Thymus (tissue), 11 donors: ENCODE measurements around the gene HRCT1. TPM values are rescaled to one million over a fixed set of nuclear protein-coding genes. Genes with fewer than 3 reads are reported as not detected.
"Not testable (repeated sequence)": the region's sequence is repeated elsewhere in the genome, so short reads cannot be mapped to it uniquely, and the experiment has no call there.

Experiments
- DNase-seq, 9 donors: peaks; one replicate each; pipeline ENCODE4 v3.0.0-alpha.2; 2013; ENCODE audit warnings: low spot score in 9 of 9, low read depth in 6 of 9, missing footprints in 1 of 9
- H3K27ac ChIP-seq, 2 donors: one replicate each; pipeline ENCODE4 v1.5.1; 2013; ENCODE audit warnings: control low read depth in 1 of 2, low read depth in 1 of 2, low read length in 1 of 2, mild to moderate bottlenecking in 1 of 2, moderate library complexity in 1 of 2
- H3K27me3 ChIP-seq, 2 donors: one replicate each; pipeline ENCODE4 v1.5.1; 2013; ENCODE audit warnings: low read length in 1 of 2; ENCODE audit not compliant: control insufficient read depth in 2 of 2, insufficient read depth in 1 of 2
- H3K36me3 ChIP-seq, 2 donors: one replicate each; pipeline ENCODE4 v1.5.1; 2013; ENCODE audit warnings: low read length in 1 of 2, mild to moderate bottlenecking in 1 of 2, moderate library complexity in 1 of 2; ENCODE audit not compliant: control insufficient read depth in 2 of 2, insufficient read depth in 2 of 2
- H3K4me1 ChIP-seq, 2 donors: one replicate each; pipeline ENCODE4 v1.5.1; 2013; ENCODE audit warnings: low read length in 2 of 2; ENCODE audit not compliant: control insufficient read depth in 2 of 2, insufficient read depth in 2 of 2
- H3K4me3 ChIP-seq, 2 donors: one replicate each; pipeline ENCODE4 v1.5.1; 2013; ENCODE audit warnings: low read length in 2 of 2, control low read depth in 1 of 2, mild to moderate bottlenecking in 1 of 2
- H3K9me3 ChIP-seq, 2 donors: one replicate each; pipeline ENCODE4 v1.5.1; 2013; ENCODE audit warnings: low read length in 1 of 2, mild to moderate bottlenecking in 1 of 2; ENCODE audit not compliant: control insufficient read depth in 2 of 2, insufficient read depth in 1 of 2
- WGBS: extraction: QIAGEN DNeasy Blood & Tissue Kit; methylation state at CpG from one replicate; pipeline ENCODE4 v1.1.7; 2013; 5-methylcytosine and 5-hydroxymethylcytosine counted together
- polyA plus RNA-seq: library from polyadenylated mRNA; stranded (reverse); fragments of 200-250 nt; gene quantifications from one replicate; pipeline ENCODE4 v1.2.3, GENCODE V29; 2013
- total RNA-seq: library from RNA; stranded (reverse); fragments of 120-200 nt; gene quantifications from one replicate; pipeline ENCODE4 v1.2.4, GENCODE V29; 2013
- donor health status: healthy.

HRCT1 gene
- total and polyA plus RNA-seq, 2 donors: 0.14 to 6.1 TPM

GRCh38 chr9:35882996-35883395 lies 23.0 kb upstream of the HRCT1 start:
- DNase-seq: no peak
- Histone ChIP-seq H3K4me3 (no peak overlapping the region), H3K27me3 (peaks cover 0 to 3% of the 10 kb centered on the region in 2 donors), H3K27ac (no peak overlapping the region), H3K9me3 (no peaks in the 10 kb centered on the region), H3K36me3 (no peaks in the 10 kb centered on the region), H3K4me1 (no peaks in the 10 kb centered on the region)
- WGBS: 65% methylated on average over 3 of the region's 3 CpGs

DNA sequence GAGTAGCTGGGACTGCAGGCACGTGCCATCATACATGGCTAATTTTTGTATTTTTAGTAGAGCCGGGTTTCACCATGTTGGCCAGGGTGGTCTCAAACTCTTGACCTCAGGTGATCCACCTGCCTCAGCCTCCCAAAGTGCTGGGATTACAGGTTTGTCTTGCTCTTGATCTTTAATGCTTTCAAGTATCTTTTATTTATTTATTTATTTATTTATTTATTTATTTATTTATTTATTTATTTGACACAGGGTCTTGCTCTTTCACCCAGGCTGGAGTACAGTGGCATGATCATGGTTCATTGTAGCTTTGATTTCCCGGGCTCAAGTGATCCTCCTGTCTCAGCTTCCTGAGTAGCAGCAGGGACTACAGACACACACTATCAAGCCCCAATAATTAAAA lies 21.1 kb upstream of the HRCT1 start:
- not testable (repeated sequence) for H3K9me3 ChIP-seq, H3K4me1 ChIP-seq, H3K36me3 ChIP-seq, H3K27ac ChIP-seq, H3K27me3 ChIP-seq, H3K4me3 ChIP-seq, DNase-seq
- WGBS: 92% methylated on average over 3 of the region's 3 CpGs

DNA sequence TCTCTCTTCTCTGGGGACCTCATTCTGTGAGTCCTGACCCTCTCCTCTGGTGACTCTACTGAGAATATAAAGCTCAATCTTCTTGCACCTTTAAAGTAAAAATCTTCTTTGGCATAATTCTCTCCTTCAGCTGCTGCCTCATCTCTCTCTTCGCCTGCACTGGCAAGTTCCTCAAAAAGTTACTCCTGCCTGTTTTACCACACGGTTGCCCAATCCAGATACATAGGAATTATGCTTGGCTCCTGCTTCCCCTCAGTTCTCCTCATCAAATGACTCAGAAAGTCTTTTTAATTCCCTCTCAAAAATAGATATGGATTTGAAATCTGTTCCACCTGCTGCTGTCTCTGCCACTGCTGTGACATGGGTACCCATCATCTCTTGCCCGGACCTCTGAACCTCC lies 14.4 kb upstream of the HRCT1 start:
- 71% methylated on average over 3 of the region's 3 CpGs for WGBS
- Histone ChIP-seq H3K4me1 (peaks cover 0 to 5% of the 10 kb centered on the region in 2 donors), H3K9me3 (no peaks in the 10 kb centered on the region), H3K4me3 (no peak overlapping the region), H3K27me3 (peaks cover 0 to 15% of the 10 kb centered on the region in 2 donors), H3K27ac (no peak overlapping the region), H3K36me3 (no peaks in the 10 kb centered on the region)
- no peak for DNase-seq

GRCh38 chr9:35892051-35892450 lies 14.0 kb upstream of the HRCT1 start:
- peaks cover 0 to 15% of the 10 kb centered on the region in 2 donors for H3K27me3 ChIP-seq
- no peak overlapping the region for H3K4me3 ChIP-seq
- no peaks in the 10 kb centered on the region for H3K36me3 ChIP-seq
- WGBS: 100% methylated on average over 1 of the region's 1 CpG
- H3K4me1 ChIP-seq: peaks cover 0 to 5% of the 10 kb centered on the region in 2 donors
- DNase-seq: no peak
- H3K9me3 ChIP-seq: no peaks in the 10 kb centered on the region
- no peak overlapping the region for H3K27ac ChIP-seq

GRCh38 chr9:35896570-35896969 lies 9.4 kb upstream of the HRCT1 start:
- Histone ChIP-seq H3K9me3 (no peaks in the 10 kb centered on the region), H3K4me3 (no peak overlapping the region), H3K27ac (no peak overlapping the region), H3K36me3 (no peaks in the 10 kb centered on the region), H3K4me1 (peaks cover 0 to 5% of the 10 kb centered on the region in 2 donors), H3K27me3 (peaks cover 0 to 12% of the 10 kb centered on the region in 2 donors)
- no peak for DNase-seq
- over 99% methylated on average over 2 of the region's 2 CpGs for WGBS

DNA sequence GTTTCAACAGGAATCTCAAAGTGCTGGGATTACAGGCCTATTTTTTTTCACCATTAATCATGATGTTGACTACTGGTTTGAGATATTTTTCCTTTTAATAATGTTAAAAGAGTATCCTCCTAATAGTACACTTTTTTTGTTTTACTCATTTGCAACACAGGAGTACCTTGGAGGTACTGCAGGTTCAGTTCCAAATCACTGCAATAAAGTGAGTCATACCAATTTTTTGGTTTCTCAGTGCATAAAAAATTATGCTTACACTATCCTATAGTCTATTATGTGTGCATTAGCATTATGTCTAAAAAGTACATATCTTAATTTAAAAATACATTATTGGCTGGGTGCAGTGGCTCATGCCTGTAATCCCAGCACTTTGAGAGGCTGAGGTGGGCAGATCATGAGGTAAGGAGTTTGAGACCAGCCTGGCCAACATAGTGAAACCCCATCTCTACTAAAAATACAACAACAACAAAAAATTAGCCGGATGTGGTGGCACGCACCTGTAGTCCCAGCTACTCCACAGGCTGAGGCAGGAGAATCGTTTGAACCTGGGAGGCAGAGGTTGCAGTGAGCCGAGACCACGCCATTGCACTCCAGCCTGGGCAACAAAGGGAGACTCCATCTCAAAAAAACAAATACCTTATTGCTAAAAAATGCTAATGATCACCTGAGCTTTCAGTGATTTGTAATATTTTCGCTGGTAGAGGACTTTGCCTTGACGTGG lies 8.5 kb upstream of the HRCT1 start:
- H3K9me3 ChIP-seq, H3K27ac ChIP-seq, H3K4me1 ChIP-seq, H3K36me3 ChIP-seq, H3K4me3 ChIP-seq, DNase-seq, H3K27me3 ChIP-seq: not testable (repeated sequence)
- WGBS: 87% methylated on average over 7 of the region's 7 CpGs

DNA sequence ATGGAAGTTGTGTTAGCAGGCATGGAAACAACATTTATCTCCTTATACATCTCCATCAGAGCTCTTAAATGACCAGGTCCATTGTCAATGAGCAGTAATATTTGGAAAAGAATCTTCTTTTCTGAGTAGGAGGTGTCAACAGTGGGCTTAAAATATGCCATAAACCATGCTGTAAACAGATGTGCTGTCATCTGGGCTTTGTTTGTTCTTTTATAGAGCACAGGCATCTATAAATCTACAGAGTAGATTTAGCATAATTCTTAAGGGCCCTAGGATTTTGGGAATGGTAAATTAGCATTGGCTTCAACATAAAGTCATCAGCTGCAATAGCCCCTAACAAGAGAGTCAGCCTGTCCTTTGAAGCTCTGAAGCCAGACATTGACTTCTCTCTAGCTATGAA lies 7.7 kb upstream of the HRCT1 start:
- Histone ChIP-seq H3K27ac (no peak overlapping the region), H3K27me3 (peaks cover 0 to 2% of the 10 kb centered on the region in 2 donors), H3K9me3 (no peaks in the 10 kb centered on the region), H3K4me3 (no peak overlapping the region), H3K36me3 (no peaks in the 10 kb centered on the region), H3K4me1 (peaks cover 0 to 9% of the 10 kb centered on the region in 2 donors)
- no peak for DNase-seq

DNA sequence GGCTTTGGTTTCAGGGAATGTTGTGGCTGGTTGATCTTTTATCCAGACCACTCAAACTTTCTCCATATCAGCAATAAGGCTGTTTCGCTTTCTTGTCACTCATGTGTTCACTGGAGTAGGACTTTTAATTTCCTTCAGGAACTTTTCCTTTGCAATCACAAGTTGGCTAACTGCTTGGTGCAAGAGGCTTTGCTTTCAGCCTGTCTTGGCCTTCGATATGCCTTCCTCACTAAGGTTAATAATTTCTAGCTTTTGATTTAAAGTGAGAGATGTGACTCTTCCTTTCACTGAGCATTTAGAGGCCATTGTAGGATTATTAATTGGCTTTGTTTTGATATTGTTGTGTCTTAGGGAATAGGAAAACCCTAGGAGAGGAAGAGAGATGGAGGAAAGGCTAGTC lies 7.0 kb upstream of the HRCT1 start:
- Histone ChIP-seq H3K27me3 (peaks cover 0 to 1% of the 10 kb centered on the region in 2 donors), H3K4me1 (peaks cover 0 to 12% of the 10 kb centered on the region in 2 donors), H3K9me3 (no peaks in the 10 kb centered on the region), H3K4me3 (no peak overlapping the region), H3K27ac (no peak overlapping the region), H3K36me3 (no peaks in the 10 kb centered on the region)
- 97% methylated on average over 2 of the region's 2 CpGs for WGBS
- no peak for DNase-seq

DNA sequence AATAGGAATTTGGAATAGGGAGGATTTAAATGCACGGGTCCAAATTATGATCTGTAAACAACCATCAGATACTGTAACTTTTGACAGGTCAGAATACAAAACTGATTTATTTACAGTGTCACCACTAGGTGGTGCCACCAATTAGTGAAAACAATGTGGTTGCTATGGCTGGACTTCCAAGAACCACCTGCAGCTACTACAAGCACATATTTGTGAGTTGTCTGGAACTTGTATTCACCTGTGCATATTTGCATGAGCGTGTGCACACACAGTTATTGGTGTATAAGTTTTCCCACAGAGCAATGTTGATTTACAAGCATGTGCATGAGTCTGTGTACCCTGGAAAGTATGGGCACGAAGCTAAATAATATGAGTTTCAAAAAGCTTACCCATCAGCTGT lies 3.0 kb upstream of the HRCT1 start:
- Histone ChIP-seq H3K4me1 (peaks cover under 1 to 41% of the 10 kb centered on the region in 2 donors), H3K27ac (no peak overlapping the region), H3K27me3 (no peaks in the 10 kb centered on the region), H3K4me3 (no peak overlapping the region), H3K9me3 (no peaks in the 10 kb centered on the region), H3K36me3 (no peaks in the 10 kb centered on the region)
- WGBS: 38% methylated on average over 3 of the region's 3 CpGs
- peak in 8 of 9 donors; percentile 35 to 82 (median 64) for DNase-seq
